DND-41 (cell line): ENCODE measurements around the gene CPED1.

Experiments used
- CTCF ChIP-seq: IDR thresholded peaks from 2 replicates; pipeline ENCODE4 v1.5.1; 2012; ENCODE audit warnings: borderline replicate concordance, low read length, moderate library complexity, mild to moderate bottlenecking; ENCODE audit not compliant: poor library complexity, severe bottlenecking; ENCODE audit errors: extremely low read depth
- EZH2 ChIP-seq: IDR thresholded peaks from 3 replicates; pipeline ENCODE4 v1.6.1; 2012; ENCODE audit warnings: borderline replicate concordance, low read depth, mild to moderate bottlenecking, moderate library complexity, low read length, inconsistent platforms; ENCODE audit not compliant: severe bottlenecking

- TF ChIP-seq CTCF (no peak), EZH2 (no peak)
Observed at GRCh38 chr7:120979765-120980499, 8.6 kb upstream of the CPED1 start.
